SK-N-SH treated with all-trans-retinoic acid at 6 μM for 48 hours (cell line): Measurements from ENCODE around the gene PLAU.

Experiments used
- ATAC-seq: fragments of 200-7000 bp; cut with Tn5 transposase; 3 replicates; pipeline ENCODE4 v1.9.1; 2020; ENCODE audit warnings: mild to moderate bottlenecking, moderate library complexity
- ARNTL ChIP-seq: fragments of 450-650 bp; formaldehyde crosslinking; IDR thresholded peaks from 2 replicates; pipeline ENCODE4 v1.5.0; 2020; ENCODE audit warnings: low read depth, mild to moderate bottlenecking, moderate library complexity, borderline replicate concordance
- BACH2 ChIP-seq: fragments of 250-450 bp; sonication (Bioruptor Pico); IDR thresholded peaks from 2 replicates; pipeline ENCODE4 v1.9.0; 2021; ENCODE audit warnings: mild to moderate bottlenecking, borderline replicate concordance
- CSDC2 ChIP-seq: fragments of 250-450 bp; sonication (Bioruptor Pico); IDR thresholded peaks from 2 replicates; pipeline ENCODE4 v1.5.0; 2020; ENCODE audit warnings: mild to moderate bottlenecking, moderate library complexity
- CSRNP3 ChIP-seq: fragments of 250-450 bp; sonication (Bioruptor Pico); IDR thresholded peaks from 2 replicates; pipeline ENCODE4 v1.5.1; 2021; ENCODE audit warnings: mild to moderate bottlenecking, moderate library complexity
- ESRRG ChIP-seq: fragments of 250-450 bp; sonication (Bioruptor Pico); IDR thresholded peaks from 2 replicates; pipeline ENCODE4 v1.6.1; 2021; ENCODE audit warnings: mild to moderate bottlenecking
- ISL1 ChIP-seq: fragments of 250-450 bp; sonication (Bioruptor Pico); IDR thresholded peaks from 2 replicates; pipeline ENCODE4 v2.1.2; 2022; ENCODE audit warnings: mild to moderate bottlenecking, moderate library complexity
- OSR1 ChIP-seq: fragments of 250-450 bp; sonication (Bioruptor Pico); IDR thresholded peaks from 2 replicates; pipeline ENCODE4 v1.8.0; 2022; ENCODE audit warnings: moderate library complexity, mild to moderate bottlenecking, inconsistent platforms
- PPARA ChIP-seq: fragments of 250-450 bp; sonication (Bioruptor Pico); IDR thresholded peaks from 2 replicates; pipeline ENCODE4 v1.5.0; 2020; ENCODE audit warnings: mild to moderate bottlenecking, borderline replicate concordance
- RARB ChIP-seq: fragments of 250-450 bp; sonication (Bioruptor Pico); IDR thresholded peaks from 2 replicates; pipeline ENCODE4 v1.8.0; 2021; ENCODE audit warnings: mild to moderate bottlenecking, moderate library complexity
- SNAI2 ChIP-seq: fragments of 250-450 bp; sonication (Bioruptor Pico); IDR thresholded peaks from 2 replicates; pipeline ENCODE4 v1.5.0; 2020; ENCODE audit warnings: mild to moderate bottlenecking, moderate library complexity
- TOX ChIP-seq: fragments of 250-450 bp; sonication (Bioruptor Pico); IDR thresholded peaks from 2 replicates; pipeline ENCODE4 v1.8.0; 2021; ENCODE audit warnings: mild to moderate bottlenecking, moderate library complexity, borderline replicate concordance
- ZC3H10 ChIP-seq: fragments of 250-450 bp; sonication (Bioruptor Pico); IDR thresholded peaks from 2 replicates; pipeline ENCODE4 v1.5.1; 2021; ENCODE audit warnings: mild to moderate bottlenecking, moderate library complexity
- ZFP3 ChIP-seq: fragments of 250-450 bp; sonication (Bioruptor Pico); IDR thresholded peaks from 2 replicates; pipeline ENCODE4 v1.5.0; 2020; ENCODE audit warnings: mild to moderate bottlenecking, moderate library complexity
- ZFP30 ChIP-seq: fragments of 450-650 bp; formaldehyde crosslinking; IDR thresholded peaks from 2 replicates; pipeline ENCODE4 v1.5.0; 2022; ENCODE audit warnings: mild to moderate bottlenecking, moderate library complexity
- ZNF565 ChIP-seq: fragments of 450-650 bp; formaldehyde crosslinking; conservative IDR thresholded peaks from 2 replicates; pipeline ENCODE4 v1.5.0; 2020; ENCODE audit warnings: low read depth, mild to moderate bottlenecking, moderate library complexity
- ZNF70 ChIP-seq: fragments of 450-650 bp; formaldehyde crosslinking; IDR thresholded peaks from 2 replicates; pipeline ENCODE4 v1.5.0; 2020; ENCODE audit warnings: mild to moderate bottlenecking, moderate library complexity
- ZNF8 ChIP-seq: fragments of 450-650 bp; formaldehyde crosslinking; IDR thresholded peaks from 2 replicates; pipeline ENCODE4 v1.5.0; 2020; ENCODE audit warnings: mild to moderate bottlenecking, moderate library complexity
- TF ChIP-seq, protein P1 (sequence below): fragments of 250-450 bp; sonication (Bioruptor Pico); IDR thresholded peaks from 2 replicates; pipeline ENCODE4 v1.5.0; 2020; ENCODE audit warnings: mild to moderate bottlenecking, moderate library complexity
- TF ChIP-seq, protein P2 (sequence below): fragments of 250-450 bp; sonication (Bioruptor Pico); IDR thresholded peaks from 2 replicates; pipeline ENCODE4 v1.5.1; 2020; ENCODE audit warnings: low read depth, mild to moderate bottlenecking, moderate library complexity
- TF ChIP-seq, protein P3 (sequence below): fragments of 250-450 bp; sonication (Bioruptor Pico); IDR thresholded peaks from 2 replicates; pipeline ENCODE4 v1.8.0; 2021; ENCODE audit warnings: low read depth, mild to moderate bottlenecking, moderate library complexity, borderline replicate concordance
- TF ChIP-seq, protein P4 (sequence below): fragments of 250-450 bp; sonication (Bioruptor Pico); IDR thresholded peaks from 2 replicates; pipeline ENCODE4 v1.8.0; 2020; ENCODE audit warnings: mild to moderate bottlenecking, moderate library complexity, borderline replicate concordance

Gene PLAU

GRCh38 chr10:73875139-73875475 is 35.8 kb upstream of the PLAU start:
- no peak for ATAC-seq
- TF ChIP-seq ZNF8 (CRISPR knock-in tag) (no peak), OSR1 (no peak), RARB (CRISPR knock-in tag) (no peak), PPARA (no peak)
- TF ChIP-seq, protein P1, sequence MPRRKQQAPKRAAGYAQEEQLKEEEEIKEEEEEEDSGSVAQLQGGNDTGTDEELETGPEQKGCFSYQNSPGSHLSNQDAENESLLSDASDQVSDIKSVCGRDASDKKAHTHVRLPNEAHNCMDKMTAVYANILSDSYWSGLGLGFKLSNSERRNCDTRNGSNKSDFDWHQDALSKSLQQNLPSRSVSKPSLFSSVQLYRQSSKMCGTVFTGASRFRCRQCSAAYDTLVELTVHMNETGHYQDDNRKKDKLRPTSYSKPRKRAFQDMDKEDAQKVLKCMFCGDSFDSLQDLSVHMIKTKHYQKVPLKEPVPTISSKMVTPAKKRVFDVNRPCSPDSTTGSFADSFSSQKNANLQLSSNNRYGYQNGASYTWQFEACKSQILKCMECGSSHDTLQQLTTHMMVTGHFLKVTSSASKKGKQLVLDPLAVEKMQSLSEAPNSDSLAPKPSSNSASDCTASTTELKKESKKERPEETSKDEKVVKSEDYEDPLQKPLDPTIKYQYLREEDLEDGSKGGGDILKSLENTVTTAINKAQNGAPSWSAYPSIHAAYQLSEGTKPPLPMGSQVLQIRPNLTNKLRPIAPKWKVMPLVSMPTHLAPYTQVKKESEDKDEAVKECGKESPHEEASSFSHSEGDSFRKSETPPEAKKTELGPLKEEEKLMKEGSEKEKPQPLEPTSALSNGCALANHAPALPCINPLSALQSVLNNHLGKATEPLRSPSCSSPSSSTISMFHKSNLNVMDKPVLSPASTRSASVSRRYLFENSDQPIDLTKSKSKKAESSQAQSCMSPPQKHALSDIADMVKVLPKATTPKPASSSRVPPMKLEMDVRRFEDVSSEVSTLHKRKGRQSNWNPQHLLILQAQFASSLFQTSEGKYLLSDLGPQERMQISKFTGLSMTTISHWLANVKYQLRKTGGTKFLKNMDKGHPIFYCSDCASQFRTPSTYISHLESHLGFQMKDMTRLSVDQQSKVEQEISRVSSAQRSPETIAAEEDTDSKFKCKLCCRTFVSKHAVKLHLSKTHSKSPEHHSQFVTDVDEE (CRISPR knock-in tag): no peak

- ATAC-seq: no peak
- TF ChIP-seq ZNF70 (CRISPR knock-in tag): no peak
- TF ChIP-seq ARNTL (CRISPR knock-in tag): no peak
- TF ChIP-seq ESRRG (CRISPR knock-in tag): no peak
- TF ChIP-seq OSR1: no peak
- TF ChIP-seq, protein P2, sequence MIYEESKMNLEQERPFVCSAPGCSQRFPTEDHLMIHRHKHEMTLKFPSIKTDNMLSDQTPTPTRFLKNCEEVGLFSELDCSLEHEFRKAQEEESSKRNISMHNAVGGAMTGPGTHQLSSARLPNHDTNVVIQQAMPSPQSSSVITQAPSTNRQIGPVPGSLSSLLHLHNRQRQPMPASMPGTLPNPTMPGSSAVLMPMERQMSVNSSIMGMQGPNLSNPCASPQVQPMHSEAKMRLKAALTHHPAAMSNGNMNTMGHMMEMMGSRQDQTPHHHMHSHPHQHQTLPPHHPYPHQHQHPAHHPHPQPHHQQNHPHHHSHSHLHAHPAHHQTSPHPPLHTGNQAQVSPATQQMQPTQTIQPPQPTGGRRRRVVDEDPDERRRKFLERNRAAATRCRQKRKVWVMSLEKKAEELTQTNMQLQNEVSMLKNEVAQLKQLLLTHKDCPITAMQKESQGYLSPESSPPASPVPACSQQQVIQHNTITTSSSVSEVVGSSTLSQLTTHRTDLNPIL (CRISPR knock-in tag): no peak
- no peak for TF ChIP-seq SNAI2 (CRISPR knock-in tag)
- TF ChIP-seq, protein P3, sequence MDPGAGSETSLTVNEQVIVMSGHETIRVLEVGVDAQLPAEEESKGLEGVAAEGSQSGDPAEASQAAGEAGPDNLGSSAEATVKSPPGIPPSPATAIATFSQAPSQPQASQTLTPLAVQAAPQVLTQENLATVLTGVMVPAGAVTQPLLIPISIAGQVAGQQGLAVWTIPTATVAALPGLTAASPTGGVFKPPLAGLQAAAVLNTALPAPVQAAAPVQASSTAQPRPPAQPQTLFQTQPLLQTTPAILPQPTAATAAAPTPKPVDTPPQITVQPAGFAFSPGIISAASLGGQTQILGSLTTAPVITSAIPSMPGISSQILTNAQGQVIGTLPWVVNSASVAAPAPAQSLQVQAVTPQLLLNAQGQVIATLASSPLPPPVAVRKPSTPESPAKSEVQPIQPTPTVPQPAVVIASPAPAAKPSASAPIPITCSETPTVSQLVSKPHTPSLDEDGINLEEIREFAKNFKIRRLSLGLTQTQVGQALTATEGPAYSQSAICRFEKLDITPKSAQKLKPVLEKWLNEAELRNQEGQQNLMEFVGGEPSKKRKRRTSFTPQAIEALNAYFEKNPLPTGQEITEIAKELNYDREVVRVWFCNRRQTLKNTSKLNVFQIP (CRISPR knock-in tag): no peak
- TF ChIP-seq ZFP30 (CRISPR knock-in tag): no peak
- TF ChIP-seq ZFP3 (CRISPR knock-in tag): no peak
- no peak for TF ChIP-seq TOX (CRISPR knock-in tag)
- TF ChIP-seq, protein P1 (CRISPR knock-in tag): no peak
- TF ChIP-seq, protein P4, sequence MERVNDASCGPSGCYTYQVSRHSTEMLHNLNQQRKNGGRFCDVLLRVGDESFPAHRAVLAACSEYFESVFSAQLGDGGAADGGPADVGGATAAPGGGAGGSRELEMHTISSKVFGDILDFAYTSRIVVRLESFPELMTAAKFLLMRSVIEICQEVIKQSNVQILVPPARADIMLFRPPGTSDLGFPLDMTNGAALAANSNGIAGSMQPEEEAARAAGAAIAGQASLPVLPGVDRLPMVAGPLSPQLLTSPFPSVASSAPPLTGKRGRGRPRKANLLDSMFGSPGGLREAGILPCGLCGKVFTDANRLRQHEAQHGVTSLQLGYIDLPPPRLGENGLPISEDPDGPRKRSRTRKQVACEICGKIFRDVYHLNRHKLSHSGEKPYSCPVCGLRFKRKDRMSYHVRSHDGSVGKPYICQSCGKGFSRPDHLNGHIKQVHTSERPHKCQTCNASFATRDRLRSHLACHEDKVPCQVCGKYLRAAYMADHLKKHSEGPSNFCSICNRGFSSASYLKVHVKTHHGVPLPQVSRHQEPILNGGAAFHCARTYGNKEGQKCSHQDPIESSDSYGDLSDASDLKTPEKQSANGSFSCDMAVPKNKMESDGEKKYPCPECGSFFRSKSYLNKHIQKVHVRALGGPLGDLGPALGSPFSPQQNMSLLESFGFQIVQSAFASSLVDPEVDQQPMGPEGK (CRISPR knock-in tag): no peak
- TF ChIP-seq PPARA: no peak
- no peak for TF ChIP-seq ZNF565 (CRISPR knock-in tag)
- no peak for TF ChIP-seq CSDC2 (CRISPR knock-in tag)
- TF ChIP-seq ZC3H10 (CRISPR knock-in tag): no peak
These were observed 34.8 kb upstream of the PLAU start for GRCh38 chr10:73876157-73876556.

DNA sequence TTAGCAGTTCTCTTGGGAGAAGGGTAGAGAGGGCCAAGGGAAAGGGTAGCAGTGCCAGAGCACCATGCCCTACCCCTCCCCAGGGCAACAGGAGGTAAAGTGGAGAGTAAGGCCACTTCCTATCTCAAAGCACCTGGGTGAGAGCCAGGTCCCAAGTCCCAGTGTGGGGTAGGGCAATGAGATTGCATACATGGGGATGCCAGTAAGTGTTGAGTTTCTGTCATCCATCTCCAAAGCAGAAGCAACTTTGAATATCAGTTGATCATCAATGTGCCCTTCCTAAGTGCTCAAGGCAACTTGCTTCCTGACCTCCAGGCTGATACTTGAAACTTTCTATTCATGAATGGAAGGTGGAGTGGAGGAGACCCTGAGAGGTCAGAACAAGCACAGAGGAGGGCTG is 34.4 kb upstream of the PLAU start:
- ATAC-seq: no peak
- no peak for TF ChIP-seq CSDC2 (CRISPR knock-in tag)
- TF ChIP-seq, protein P1 (CRISPR knock-in tag): no peak
- TF ChIP-seq TOX (CRISPR knock-in tag): no peak
- no peak for TF ChIP-seq ZNF70 (CRISPR knock-in tag)
- TF ChIP-seq SNAI2 (CRISPR knock-in tag): no peak
- TF ChIP-seq, protein P2 (CRISPR knock-in tag): no peak
- no peak for TF ChIP-seq ISL1
- no peak for TF ChIP-seq RARB (CRISPR knock-in tag)
- no peak for TF ChIP-seq ARNTL (CRISPR knock-in tag)
- TF ChIP-seq ZNF8 (CRISPR knock-in tag): no peak
- TF ChIP-seq CSRNP3 (CRISPR knock-in tag): no peak
- no peak for TF ChIP-seq BACH2 (CRISPR knock-in tag)
- no peak for TF ChIP-seq ESRRG (CRISPR knock-in tag)
- no peak for TF ChIP-seq ZFP3 (CRISPR knock-in tag)
